SK-N-SH (cell line): ENCODE results near the gene UBE2D3.

Experiments used
- EP300 ChIP-seq, 2 experiments: IDR thresholded peaks; 2 replicates each; pipeline versions ENCODE4 v1.4.0 to v1.6.1; 2012; ENCODE audit warnings: borderline replicate concordance in 1 of 2, low read depth in 1 of 2, low read length in 1 of 2
- EZH2phosphoT487 ChIP-seq: fragments of 200-600 bp; sonication (generic); IDR thresholded peaks from 2 replicates; pipeline ENCODE4 v1.6.1; 2017; ENCODE audit warnings: low read depth, mixed run types, mild to moderate bottlenecking, antibody characterized with exemption, moderate library complexity, borderline replicate concordance
- FOXM1 ChIP-seq: IDR thresholded peaks from 2 replicates; pipeline ENCODE4 v1.4.0; 2012; ENCODE audit warnings: low read depth, mild to moderate bottlenecking
- POLR2AphosphoS5 ChIP-seq: IDR thresholded peaks from 2 replicates; pipeline ENCODE4 v1.6.1; 2012; ENCODE audit warnings: low read depth, low read length
- RXRA ChIP-seq: IDR thresholded peaks from 2 replicates; pipeline ENCODE4 v1.4.0; 2012; ENCODE audit warnings: low read depth, mild to moderate bottlenecking, borderline replicate concordance
- SMC3 ChIP-seq: IDR thresholded peaks from 2 replicates; pipeline ENCODE4 v1.6.1; 2012; ENCODE audit warnings: low read depth, low read length, improper control_type of control experiment
- TEAD4 ChIP-seq: IDR thresholded peaks from 2 replicates; pipeline ENCODE4 v1.4.0; 2012; ENCODE audit warnings: mild to moderate bottlenecking, borderline replicate concordance; ENCODE audit not compliant: insufficient read depth
- TF ChIP-seq, protein P1 (sequence below): fragments of 200-600 bp; sonication (generic); IDR thresholded peaks from 2 replicates; pipeline ENCODE4 v1.6.1; 2017; ENCODE audit warnings: antibody characterized with exemption, mild to moderate bottlenecking, moderate library complexity
- TF ChIP-seq, protein P2 (sequence below): IDR thresholded peaks from 2 replicates; pipeline ENCODE4 v1.6.1; 2012; ENCODE audit warnings: mild to moderate bottlenecking, low read depth, low read length, moderate library complexity
- TF ChIP-seq, protein P3 (sequence below): IDR thresholded peaks from 2 replicates; pipeline ENCODE4 v1.4.0; 2012; ENCODE audit warnings: low read depth, borderline replicate concordance
- TF ChIP-seq, protein P4 (sequence below): IDR thresholded peaks from 2 replicates; pipeline ENCODE4 v1.4.0; 2012; ENCODE audit warnings: low read depth
- TF ChIP-seq, protein P5 (sequence below): fragments of 150-350 bp; IDR thresholded peaks from 2 replicates; pipeline ENCODE4 v1.6.1; 2017; ENCODE audit warnings: antibody characterized with exemption, low read length, low read depth, borderline replicate concordance

DNA sequence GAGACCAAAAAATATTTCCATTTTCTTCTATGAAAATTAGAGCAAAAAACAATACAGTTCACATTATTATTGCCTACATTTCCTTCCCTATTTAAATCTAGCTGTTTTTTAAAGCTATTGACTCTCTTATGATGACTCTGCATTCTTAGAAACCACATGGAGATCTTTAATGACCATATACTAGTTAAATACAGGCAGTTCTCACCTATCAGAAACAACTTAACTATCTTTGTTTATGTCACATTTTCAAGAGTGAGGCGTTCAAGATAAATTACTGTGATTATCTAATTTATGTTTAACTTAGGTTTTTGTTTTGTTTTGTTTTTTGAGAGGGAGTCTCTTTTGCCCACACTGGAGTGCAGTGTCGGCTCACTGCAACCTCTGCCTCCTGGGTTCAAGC lies 44.4 kb upstream of the UBE2D3 start:
- TF ChIP-seq, protein P1, sequence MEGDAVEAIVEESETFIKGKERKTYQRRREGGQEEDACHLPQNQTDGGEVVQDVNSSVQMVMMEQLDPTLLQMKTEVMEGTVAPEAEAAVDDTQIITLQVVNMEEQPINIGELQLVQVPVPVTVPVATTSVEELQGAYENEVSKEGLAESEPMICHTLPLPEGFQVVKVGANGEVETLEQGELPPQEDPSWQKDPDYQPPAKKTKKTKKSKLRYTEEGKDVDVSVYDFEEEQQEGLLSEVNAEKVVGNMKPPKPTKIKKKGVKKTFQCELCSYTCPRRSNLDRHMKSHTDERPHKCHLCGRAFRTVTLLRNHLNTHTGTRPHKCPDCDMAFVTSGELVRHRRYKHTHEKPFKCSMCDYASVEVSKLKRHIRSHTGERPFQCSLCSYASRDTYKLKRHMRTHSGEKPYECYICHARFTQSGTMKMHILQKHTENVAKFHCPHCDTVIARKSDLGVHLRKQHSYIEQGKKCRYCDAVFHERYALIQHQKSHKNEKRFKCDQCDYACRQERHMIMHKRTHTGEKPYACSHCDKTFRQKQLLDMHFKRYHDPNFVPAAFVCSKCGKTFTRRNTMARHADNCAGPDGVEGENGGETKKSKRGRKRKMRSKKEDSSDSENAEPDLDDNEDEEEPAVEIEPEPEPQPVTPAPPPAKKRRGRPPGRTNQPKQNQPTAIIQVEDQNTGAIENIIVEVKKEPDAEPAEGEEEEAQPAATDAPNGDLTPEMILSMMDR = no peak
- TF ChIP-seq, protein P2, sequence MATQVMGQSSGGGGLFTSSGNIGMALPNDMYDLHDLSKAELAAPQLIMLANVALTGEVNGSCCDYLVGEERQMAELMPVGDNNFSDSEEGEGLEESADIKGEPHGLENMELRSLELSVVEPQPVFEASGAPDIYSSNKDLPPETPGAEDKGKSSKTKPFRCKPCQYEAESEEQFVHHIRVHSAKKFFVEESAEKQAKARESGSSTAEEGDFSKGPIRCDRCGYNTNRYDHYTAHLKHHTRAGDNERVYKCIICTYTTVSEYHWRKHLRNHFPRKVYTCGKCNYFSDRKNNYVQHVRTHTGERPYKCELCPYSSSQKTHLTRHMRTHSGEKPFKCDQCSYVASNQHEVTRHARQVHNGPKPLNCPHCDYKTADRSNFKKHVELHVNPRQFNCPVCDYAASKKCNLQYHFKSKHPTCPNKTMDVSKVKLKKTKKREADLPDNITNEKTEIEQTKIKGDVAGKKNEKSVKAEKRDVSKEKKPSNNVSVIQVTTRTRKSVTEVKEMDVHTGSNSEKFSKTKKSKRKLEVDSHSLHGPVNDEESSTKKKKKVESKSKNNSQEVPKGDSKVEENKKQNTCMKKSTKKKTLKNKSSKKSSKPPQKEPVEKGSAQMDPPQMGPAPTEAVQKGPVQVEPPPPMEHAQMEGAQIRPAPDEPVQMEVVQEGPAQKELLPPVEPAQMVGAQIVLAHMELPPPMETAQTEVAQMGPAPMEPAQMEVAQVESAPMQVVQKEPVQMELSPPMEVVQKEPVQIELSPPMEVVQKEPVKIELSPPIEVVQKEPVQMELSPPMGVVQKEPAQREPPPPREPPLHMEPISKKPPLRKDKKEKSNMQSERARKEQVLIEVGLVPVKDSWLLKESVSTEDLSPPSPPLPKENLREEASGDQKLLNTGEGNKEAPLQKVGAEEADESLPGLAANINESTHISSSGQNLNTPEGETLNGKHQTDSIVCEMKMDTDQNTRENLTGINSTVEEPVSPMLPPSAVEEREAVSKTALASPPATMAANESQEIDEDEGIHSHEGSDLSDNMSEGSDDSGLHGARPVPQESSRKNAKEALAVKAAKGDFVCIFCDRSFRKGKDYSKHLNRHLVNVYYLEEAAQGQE = no peak
- TF ChIP-seq EP300 (IDR thresholded peaks at IDR 0.05; ENCODE audit: borderline replicate concordance in 1 of 2, low read depth in 1 of 2, low read length in 1 of 2) (no peak), RXRA (no peak), SMC3 (no peak), FOXM1 (no peak), TEAD4 (no peak), EZH2phosphoT487 (no peak), POLR2AphosphoS5 (no peak)
- TF ChIP-seq, protein P3, sequence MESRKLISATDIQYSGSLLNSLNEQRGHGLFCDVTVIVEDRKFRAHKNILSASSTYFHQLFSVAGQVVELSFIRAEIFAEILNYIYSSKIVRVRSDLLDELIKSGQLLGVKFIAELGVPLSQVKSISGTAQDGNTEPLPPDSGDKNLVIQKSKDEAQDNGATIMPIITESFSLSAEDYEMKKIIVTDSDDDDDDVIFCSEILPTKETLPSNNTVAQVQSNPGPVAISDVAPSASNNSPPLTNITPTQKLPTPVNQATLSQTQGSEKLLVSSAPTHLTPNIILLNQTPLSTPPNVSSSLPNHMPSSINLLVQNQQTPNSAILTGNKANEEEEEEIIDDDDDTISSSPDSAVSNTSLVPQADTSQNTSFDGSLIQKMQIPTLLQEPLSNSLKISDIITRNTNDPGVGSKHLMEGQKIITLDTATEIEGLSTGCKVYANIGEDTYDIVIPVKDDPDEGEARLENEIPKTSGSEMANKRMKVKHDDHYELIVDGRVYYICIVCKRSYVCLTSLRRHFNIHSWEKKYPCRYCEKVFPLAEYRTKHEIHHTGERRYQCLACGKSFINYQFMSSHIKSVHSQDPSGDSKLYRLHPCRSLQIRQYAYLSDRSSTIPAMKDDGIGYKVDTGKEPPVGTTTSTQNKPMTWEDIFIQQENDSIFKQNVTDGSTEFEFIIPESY = no peak
- TF ChIP-seq, protein P4, sequence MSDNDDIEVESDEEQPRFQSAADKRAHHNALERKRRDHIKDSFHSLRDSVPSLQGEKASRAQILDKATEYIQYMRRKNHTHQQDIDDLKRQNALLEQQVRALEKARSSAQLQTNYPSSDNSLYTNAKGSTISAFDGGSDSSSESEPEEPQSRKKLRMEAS = no peak
- TF ChIP-seq, protein P5, sequence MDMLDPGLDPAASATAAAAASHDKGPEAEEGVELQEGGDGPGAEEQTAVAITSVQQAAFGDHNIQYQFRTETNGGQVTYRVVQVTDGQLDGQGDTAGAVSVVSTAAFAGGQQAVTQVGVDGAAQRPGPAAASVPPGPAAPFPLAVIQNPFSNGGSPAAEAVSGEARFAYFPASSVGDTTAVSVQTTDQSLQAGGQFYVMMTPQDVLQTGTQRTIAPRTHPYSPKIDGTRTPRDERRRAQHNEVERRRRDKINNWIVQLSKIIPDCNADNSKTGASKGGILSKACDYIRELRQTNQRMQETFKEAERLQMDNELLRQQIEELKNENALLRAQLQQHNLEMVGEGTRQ = no peak
